WTC11 (cell line): ENCODE results near the gene ASTN2. TPM values are rescaled to one million over a fixed set of nuclear protein-coding genes. Genes with fewer than 3 reads are reported as not detected.

ENCODE experiments used
- ATAC-seq: fragments of 200-7000 bp; cut with Tn5 transposase; 2 replicates; pipeline ENCODE4 v1.10.0; 2021; ENCODE audit warnings: mild to moderate bottlenecking, moderate library complexity
- CTCF ChIA-PET: fragments of 300-600 bp; sonication (Branson Sonifier 250); formaldehyde crosslinking; loops from one replicate; lab custom pipeline; 2021; ENCODE audit warnings: antibody characterized with exemption; lab: Charles Lee
- POLR2A ChIA-PET: fragments of 350-600 bp; sonication (Branson Sonifier 250); formaldehyde crosslinking; loops from one replicate; lab custom pipeline; 2021; ENCODE audit warnings: antibody characterized with exemption; lab: Charles Lee
- DNase-seq: peaks from one replicate; pipeline ENCODE4 v3.0.0; 2021; ENCODE audit warnings: low spot score
- H3K27ac Mint-ChIP-seq: 2 replicates; pipeline ENCODE4 v1.8.0; 2021; ENCODE audit warnings: mixed read lengths
- H3K27me3 Mint-ChIP-seq: 2 replicates; pipeline ENCODE4 v1.8.0; 2021; ENCODE audit warnings: low read depth, mild to moderate bottlenecking, moderate library complexity, mixed read lengths
- H3K36me3 Mint-ChIP-seq: 2 replicates; pipeline ENCODE4 v1.8.0; 2021; ENCODE audit warnings: mixed read lengths
- H3K4me1 Mint-ChIP-seq: 2 replicates; pipeline ENCODE4 v1.8.0; 2022; ENCODE audit warnings: mixed read lengths
- H3K4me3 Mint-ChIP-seq: 2 replicates; pipeline ENCODE4 v1.8.0; 2021; ENCODE audit warnings: mild to moderate bottlenecking, moderate library complexity, mixed read lengths
- H3K9me3 Mint-ChIP-seq: 2 replicates; pipeline ENCODE4 v1.8.0; 2021; ENCODE audit warnings: mixed read lengths
- GRHL2 ChIP-seq: fragments of 250-450 bp; sonication (Bioruptor Pico); IDR thresholded peaks from 2 replicates; pipeline ENCODE4 v1.8.0; 2022; ENCODE audit warnings: mild to moderate bottlenecking, moderate library complexity; ENCODE audit not compliant: insufficient replicate concordance, severe bottlenecking
- MXD4 ChIP-seq: fragments of 250-450 bp; sonication (Bioruptor Pico); IDR thresholded peaks from 2 replicates; pipeline ENCODE4 v1.8.0; 2021; ENCODE audit warnings: mild to moderate bottlenecking, moderate library complexity, borderline replicate concordance
- SOX15 ChIP-seq: fragments of 250-450 bp; sonication (Bioruptor Pico); IDR thresholded peaks from 2 replicates; pipeline ENCODE4 v1.9.0; 2021; ENCODE audit warnings: mild to moderate bottlenecking
- ZNF232 ChIP-seq: sonication (generic); formaldehyde crosslinking; IDR thresholded peaks from 2 replicates; pipeline ENCODE4 v1.8.0; 2022; ENCODE audit warnings: mild to moderate bottlenecking, missing genetic modification reagents
- ZNF317 ChIP-seq: sonication (generic); formaldehyde crosslinking; IDR thresholded peaks from 2 replicates; pipeline ENCODE4 v1.8.1; 2023; ENCODE audit warnings: low read depth, mild to moderate bottlenecking, moderate library complexity, missing genetic modification reagents, borderline replicate concordance
- total RNA-seq: library from RNA; stranded (reverse); gene quantifications from 3 replicates; pipeline ENCODE4 v1.2.3, GENCODE V29; 2021
- TF ChIP-seq, protein P1 (sequence below): fragments of 250-450 bp; sonication (Bioruptor Pico); IDR thresholded peaks from 2 replicates; pipeline ENCODE4 v1.9.0; 2021; ENCODE audit warnings: mild to moderate bottlenecking, borderline replicate concordance
- TF ChIP-seq, protein P2 (sequence below): fragments of 250-450 bp; sonication (Bioruptor Pico); IDR thresholded peaks from 2 replicates; pipeline ENCODE4 v1.9.0; 2021; ENCODE audit warnings: moderate library complexity, mild to moderate bottlenecking, inconsistent platforms, borderline replicate concordance
- TF ChIP-seq, protein P3 (sequence below): sonication (generic); formaldehyde crosslinking; IDR thresholded peaks from 2 replicates; pipeline ENCODE4 v1.8.1; 2022; ENCODE audit warnings: low read depth, missing genetic modification reagents, borderline replicate concordance
- TF ChIP-seq, protein P4 (sequence below): sonication (generic); formaldehyde crosslinking; IDR thresholded peaks from 2 replicates; pipeline ENCODE4 v1.8.0; 2023; ENCODE audit warnings: missing genetic modification reagents, mild to moderate bottlenecking, borderline replicate concordance
- TF ChIP-seq, protein P5 (sequence below): sonication (generic); formaldehyde crosslinking; IDR thresholded peaks from 2 replicates; pipeline ENCODE4 v1.8.1; 2022; ENCODE audit warnings: missing genetic modification reagents, borderline replicate concordance
- TF ChIP-seq, protein P6 (sequence below): sonication (generic); formaldehyde crosslinking; IDR thresholded peaks from 2 replicates; pipeline ENCODE4 v1.8.1; 2022; ENCODE audit warnings: mild to moderate bottlenecking, moderate library complexity, missing genetic modification reagents
- TF ChIP-seq, protein P7 (sequence below): sonication (generic); formaldehyde crosslinking; IDR thresholded peaks from 2 replicates; pipeline ENCODE4 v1.8.1; 2023; ENCODE audit warnings: mild to moderate bottlenecking, moderate library complexity, missing genetic modification reagents
- TF ChIP-seq, protein P8 (sequence below): sonication (generic); formaldehyde crosslinking; IDR thresholded peaks from 2 replicates; pipeline ENCODE4 v1.8.0; 2022; ENCODE audit warnings: mild to moderate bottlenecking, missing genetic modification reagents
- TF ChIP-seq, protein P9 (sequence below): fragments of 250-450 bp; sonication (Bioruptor Pico); conservative IDR thresholded peaks from 2 replicates; pipeline ENCODE4 v1.9.0; 2021; ENCODE audit warnings: mild to moderate bottlenecking

Gene ASTN2
- total RNA-seq, 1 experiment from 2014 or later = 16.2 TPM

DNA sequence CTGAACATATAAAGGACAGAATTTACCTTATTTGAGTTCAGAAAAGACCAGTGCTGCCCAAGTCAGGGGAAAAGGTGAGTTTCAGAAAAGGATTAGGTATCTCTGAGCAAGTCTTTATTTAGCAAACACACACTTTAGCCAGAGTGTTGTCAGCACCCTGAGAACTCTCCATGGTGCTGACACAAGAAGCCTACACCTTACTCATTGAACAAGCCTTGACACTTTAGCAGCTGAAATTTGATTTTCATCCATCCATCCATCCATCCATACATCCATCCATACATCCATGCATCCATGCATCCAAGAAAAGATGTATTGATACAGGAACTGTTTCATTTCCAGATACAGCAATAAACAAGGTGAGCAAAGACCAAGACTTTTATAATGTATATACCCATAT, 416.6 kb downstream of the ASTN2 start:
- Mint-ChIP-seq H3K36me3 (no peaks in the 10 kb centered on the region), H3K4me1 (no peaks in the 10 kb centered on the region), H3K9me3 (no peaks in the 10 kb centered on the region), H3K27ac (no peak overlapping the region), H3K27me3 (no peaks in the 10 kb centered on the region), H3K4me3 (no peak overlapping the region)
- ChIA-PET CTCF (no interaction called here), POLR2A (no interaction called here)
- ATAC-seq (peak; percentile 83), DNase-seq (peak; percentile 37)
- TF ChIP-seq, protein P1, sequence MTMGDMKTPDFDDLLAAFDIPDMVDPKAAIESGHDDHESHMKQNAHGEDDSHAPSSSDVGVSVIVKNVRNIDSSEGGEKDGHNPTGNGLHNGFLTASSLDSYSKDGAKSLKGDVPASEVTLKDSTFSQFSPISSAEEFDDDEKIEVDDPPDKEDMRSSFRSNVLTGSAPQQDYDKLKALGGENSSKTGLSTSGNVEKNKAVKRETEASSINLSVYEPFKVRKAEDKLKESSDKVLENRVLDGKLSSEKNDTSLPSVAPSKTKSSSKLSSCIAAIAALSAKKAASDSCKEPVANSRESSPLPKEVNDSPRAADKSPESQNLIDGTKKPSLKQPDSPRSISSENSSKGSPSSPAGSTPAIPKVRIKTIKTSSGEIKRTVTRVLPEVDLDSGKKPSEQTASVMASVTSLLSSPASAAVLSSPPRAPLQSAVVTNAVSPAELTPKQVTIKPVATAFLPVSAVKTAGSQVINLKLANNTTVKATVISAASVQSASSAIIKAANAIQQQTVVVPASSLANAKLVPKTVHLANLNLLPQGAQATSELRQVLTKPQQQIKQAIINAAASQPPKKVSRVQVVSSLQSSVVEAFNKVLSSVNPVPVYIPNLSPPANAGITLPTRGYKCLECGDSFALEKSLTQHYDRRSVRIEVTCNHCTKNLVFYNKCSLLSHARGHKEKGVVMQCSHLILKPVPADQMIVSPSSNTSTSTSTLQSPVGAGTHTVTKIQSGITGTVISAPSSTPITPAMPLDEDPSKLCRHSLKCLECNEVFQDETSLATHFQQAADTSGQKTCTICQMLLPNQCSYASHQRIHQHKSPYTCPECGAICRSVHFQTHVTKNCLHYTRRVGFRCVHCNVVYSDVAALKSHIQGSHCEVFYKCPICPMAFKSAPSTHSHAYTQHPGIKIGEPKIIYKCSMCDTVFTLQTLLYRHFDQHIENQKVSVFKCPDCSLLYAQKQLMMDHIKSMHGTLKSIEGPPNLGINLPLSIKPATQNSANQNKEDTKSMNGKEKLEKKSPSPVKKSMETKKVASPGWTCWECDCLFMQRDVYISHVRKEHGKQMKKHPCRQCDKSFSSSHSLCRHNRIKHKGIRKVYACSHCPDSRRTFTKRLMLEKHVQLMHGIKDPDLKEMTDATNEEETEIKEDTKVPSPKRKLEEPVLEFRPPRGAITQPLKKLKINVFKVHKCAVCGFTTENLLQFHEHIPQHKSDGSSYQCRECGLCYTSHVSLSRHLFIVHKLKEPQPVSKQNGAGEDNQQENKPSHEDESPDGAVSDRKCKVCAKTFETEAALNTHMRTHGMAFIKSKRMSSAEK (CRISPR knock-in tag) = no peak
- TF ChIP-seq, protein P2, sequence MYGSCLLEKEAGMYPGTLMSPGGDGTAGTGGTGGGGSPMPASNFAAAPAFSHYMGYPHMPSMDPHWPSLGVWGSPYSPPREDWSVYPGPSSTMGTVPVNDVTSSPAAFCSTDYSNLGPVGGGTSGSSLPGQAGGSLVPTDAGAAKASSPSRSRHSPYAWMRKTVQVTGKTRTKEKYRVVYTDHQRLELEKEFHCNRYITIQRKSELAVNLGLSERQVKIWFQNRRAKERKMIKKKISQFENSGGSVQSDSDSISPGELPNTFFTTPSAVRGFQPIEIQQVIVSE (CRISPR knock-in tag) = no peak
- TF ChIP-seq ZNF317 (CRISPR knock-in tag) (no peak), GRHL2 (CRISPR knock-in tag) (no peak), SOX15 (no peak), MXD4 (CRISPR knock-in tag) (no peak), ZNF232 (no peak)
- TF ChIP-seq, protein P3, sequence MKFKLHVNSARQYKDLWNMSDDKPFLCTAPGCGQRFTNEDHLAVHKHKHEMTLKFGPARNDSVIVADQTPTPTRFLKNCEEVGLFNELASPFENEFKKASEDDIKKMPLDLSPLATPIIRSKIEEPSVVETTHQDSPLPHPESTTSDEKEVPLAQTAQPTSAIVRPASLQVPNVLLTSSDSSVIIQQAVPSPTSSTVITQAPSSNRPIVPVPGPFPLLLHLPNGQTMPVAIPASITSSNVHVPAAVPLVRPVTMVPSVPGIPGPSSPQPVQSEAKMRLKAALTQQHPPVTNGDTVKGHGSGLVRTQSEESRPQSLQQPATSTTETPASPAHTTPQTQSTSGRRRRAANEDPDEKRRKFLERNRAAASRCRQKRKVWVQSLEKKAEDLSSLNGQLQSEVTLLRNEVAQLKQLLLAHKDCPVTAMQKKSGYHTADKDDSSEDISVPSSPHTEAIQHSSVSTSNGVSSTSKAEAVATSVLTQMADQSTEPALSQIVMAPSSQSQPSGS (CRISPR knock-in tag) = no peak
- TF ChIP-seq, protein P4, sequence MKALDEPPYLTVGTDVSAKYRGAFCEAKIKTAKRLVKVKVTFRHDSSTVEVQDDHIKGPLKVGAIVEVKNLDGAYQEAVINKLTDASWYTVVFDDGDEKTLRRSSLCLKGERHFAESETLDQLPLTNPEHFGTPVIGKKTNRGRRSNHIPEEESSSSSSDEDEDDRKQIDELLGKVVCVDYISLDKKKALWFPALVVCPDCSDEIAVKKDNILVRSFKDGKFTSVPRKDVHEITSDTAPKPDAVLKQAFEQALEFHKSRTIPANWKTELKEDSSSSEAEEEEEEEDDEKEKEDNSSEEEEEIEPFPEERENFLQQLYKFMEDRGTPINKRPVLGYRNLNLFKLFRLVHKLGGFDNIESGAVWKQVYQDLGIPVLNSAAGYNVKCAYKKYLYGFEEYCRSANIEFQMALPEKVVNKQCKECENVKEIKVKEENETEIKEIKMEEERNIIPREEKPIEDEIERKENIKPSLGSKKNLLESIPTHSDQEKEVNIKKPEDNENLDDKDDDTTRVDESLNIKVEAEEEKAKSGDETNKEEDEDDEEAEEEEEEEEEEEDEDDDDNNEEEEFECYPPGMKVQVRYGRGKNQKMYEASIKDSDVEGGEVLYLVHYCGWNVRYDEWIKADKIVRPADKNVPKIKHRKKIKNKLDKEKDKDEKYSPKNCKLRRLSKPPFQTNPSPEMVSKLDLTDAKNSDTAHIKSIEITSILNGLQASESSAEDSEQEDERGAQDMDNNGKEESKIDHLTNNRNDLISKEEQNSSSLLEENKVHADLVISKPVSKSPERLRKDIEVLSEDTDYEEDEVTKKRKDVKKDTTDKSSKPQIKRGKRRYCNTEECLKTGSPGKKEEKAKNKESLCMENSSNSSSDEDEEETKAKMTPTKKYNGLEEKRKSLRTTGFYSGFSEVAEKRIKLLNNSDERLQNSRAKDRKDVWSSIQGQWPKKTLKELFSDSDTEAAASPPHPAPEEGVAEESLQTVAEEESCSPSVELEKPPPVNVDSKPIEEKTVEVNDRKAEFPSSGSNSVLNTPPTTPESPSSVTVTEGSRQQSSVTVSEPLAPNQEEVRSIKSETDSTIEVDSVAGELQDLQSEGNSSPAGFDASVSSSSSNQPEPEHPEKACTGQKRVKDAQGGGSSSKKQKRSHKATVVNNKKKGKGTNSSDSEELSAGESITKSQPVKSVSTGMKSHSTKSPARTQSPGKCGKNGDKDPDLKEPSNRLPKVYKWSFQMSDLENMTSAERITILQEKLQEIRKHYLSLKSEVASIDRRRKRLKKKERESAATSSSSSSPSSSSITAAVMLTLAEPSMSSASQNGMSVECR (CRISPR knock-in tag) = no peak
- TF ChIP-seq, protein P5, sequence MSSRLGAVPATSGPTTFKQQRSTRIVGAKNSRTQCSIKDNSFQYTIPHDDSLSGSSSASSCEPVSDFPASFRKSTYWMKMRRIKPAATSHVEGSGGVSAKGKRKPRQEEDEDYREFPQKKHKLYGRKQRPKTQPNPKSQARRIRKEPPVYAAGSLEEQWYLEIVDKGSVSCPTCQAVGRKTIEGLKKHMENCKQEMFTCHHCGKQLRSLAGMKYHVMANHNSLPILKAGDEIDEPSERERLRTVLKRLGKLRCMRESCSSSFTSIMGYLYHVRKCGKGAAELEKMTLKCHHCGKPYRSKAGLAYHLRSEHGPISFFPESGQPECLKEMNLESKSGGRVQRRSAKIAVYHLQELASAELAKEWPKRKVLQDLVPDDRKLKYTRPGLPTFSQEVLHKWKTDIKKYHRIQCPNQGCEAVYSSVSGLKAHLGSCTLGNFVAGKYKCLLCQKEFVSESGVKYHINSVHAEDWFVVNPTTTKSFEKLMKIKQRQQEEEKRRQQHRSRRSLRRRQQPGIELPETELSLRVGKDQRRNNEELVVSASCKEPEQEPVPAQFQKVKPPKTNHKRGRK = no peak
- TF ChIP-seq, protein P6, sequence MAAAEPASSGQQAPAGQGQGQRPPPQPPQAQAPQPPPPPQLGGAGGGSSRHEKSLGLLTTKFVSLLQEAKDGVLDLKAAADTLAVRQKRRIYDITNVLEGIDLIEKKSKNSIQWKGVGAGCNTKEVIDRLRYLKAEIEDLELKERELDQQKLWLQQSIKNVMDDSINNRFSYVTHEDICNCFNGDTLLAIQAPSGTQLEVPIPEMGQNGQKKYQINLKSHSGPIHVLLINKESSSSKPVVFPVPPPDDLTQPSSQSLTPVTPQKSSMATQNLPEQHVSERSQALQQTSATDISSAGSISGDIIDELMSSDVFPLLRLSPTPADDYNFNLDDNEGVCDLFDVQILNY (CRISPR knock-in tag) = no peak
- TF ChIP-seq, protein P7, sequence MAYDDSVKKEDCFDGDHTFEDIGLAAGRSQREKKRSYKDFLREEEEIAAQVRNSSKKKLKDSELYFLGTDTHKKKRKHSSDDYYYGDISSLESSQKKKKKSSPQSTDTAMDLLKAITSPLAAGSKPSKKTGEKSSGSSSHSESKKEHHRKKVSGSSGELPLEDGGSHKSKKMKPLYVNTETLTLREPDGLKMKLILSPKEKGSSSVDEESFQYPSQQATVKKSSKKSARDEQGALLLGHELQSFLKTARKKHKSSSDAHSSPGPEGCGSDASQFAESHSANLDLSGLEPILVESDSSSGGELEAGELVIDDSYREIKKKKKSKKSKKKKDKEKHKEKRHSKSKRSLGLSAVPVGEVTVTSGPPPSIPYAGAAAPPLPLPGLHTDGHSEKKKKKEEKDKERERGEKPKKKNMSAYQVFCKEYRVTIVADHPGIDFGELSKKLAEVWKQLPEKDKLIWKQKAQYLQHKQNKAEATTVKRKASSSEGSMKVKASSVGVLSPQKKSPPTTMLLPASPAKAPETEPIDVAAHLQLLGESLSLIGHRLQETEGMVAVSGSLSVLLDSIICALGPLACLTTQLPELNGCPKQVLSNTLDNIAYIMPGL (CRISPR knock-in tag) = no peak
- TF ChIP-seq, protein P8, sequence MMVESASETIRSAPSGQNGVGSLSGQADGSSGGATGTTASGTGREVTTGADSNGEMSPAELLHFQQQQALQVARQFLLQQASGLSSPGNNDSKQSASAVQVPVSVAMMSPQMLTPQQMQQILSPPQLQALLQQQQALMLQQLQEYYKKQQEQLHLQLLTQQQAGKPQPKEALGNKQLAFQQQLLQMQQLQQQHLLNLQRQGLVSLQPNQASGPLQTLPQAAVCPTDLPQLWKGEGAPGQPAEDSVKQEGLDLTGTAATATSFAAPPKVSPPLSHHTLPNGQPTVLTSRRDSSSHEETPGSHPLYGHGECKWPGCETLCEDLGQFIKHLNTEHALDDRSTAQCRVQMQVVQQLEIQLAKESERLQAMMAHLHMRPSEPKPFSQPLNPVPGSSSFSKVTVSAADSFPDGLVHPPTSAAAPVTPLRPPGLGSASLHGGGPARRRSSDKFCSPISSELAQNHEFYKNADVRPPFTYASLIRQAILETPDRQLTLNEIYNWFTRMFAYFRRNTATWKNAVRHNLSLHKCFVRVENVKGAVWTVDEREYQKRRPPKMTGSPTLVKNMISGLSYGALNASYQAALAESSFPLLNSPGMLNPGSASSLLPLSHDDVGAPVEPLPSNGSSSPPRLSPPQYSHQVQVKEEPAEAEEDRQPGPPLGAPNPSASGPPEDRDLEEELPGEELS (CRISPR knock-in tag) = no peak
- TF ChIP-seq, protein P9, sequence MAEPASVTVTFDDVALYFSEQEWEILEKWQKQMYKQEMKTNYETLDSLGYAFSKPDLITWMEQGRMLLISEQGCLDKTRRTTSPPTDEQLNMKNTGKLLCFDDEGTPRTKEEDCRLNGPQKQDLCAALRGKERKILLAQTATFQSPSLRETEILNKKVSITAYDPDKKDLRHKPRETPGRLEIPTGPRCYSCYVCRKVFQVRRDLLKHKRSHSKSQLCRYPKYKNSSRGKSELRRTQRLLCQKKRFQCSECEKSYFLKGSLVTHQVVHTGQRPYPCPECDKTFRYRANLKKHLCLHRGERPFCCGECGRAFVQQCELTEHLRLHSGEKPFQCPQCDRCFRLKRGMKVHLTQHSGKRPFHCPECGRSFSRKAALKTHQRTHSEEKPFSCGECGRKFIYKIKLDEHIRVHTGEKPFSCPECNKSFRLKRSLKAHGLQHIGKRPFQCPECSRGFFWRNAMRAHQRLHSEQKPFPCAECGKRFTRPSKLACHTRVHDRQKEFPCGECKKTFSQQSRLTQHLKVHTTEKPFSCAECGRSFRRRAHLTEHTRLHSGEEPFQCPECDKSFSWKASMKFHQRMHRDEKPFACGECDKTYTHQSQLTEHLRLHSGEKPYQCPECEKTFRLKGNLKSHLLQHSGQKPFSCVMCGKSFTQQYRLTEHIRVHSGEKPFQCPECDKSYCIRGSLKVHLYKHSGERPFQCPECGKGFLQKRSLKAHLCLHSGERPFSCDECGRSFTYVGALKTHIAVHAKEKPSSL (CRISPR knock-in tag) = no peak
